HFF-Myc (cell line): Measurements from ENCODE around the gene CD9.

Experiments used
- DNase-seq: peaks from one replicate; pipeline ENCODE4 v3.0.0-alpha.2; 2011; ENCODE audit warnings: low read depth; ENCODE audit errors: extremely low read depth
- H3K4me3 ChIP-seq: replicated peaks from 2 replicates; pipeline ENCODE4 v1.5.1; 2011; ENCODE audit warnings: low read depth, mild to moderate bottlenecking, control low read depth, low read length
- CTCF ChIP-seq: IDR thresholded peaks from 2 replicates; pipeline ENCODE4 v1.5.1; 2012; ENCODE audit warnings: mild to moderate bottlenecking, low read depth, low read length, control low read depth; ENCODE audit errors: missing control alignments

Gene CD9

DNA sequence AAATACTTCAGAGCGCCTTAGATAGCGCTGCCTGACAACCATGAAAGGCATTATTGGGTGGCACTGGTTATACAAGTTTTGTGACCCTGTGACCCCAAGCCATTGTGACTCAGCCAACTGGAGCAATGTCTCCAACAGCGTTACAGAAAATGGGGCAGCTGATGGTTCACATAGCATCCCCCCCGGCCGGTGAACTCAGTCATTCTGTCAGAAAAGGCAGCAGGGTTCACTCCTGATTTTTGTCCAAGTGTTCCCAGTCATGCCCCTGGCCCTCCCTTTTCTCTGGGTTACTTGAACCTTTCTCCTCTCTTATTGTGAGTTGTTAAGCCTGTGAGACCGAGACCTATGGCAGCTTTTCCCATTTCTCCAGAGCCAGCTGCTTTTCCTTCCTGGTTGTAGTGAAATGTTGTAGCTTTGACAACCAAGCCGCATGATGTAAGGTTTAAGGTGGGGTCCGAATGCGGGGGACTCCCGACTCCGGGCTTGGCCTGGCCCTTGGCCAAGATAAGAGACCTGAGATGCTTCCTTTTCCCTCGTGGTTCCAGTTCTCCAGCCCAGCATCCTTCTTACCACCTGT lies 22.0 kb downstream of the CD9 start:
- no peak for DNase-seq
- H3K4me3 ChIP-seq, result no peak overlapping the region
- no peak for TF ChIP-seq CTCF

DNA sequence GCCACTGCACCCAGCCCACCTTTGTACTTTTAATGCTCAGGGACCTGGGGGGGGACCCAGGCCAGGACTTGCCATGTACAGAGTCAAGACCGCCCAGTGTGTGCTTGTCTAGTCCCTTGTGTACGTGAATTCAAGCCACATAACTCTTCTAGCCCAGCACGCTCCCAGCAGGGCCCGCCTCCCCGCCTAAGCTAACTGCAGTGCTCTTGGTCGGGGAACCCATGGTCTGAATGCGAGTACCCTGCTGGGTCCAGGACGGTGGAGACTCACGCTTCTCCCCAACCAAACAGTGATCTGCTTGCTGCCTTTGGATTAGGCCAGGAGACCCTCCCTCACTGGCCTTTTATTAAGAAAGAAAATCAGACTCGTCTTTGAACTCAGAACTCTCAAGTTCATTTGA lies 23.3 kb downstream of the CD9 start:
- TF ChIP-seq CTCF, result no peak
- no peak for DNase-seq
- H3K4me3 ChIP-seq, result no peak overlapping the region

DNA sequence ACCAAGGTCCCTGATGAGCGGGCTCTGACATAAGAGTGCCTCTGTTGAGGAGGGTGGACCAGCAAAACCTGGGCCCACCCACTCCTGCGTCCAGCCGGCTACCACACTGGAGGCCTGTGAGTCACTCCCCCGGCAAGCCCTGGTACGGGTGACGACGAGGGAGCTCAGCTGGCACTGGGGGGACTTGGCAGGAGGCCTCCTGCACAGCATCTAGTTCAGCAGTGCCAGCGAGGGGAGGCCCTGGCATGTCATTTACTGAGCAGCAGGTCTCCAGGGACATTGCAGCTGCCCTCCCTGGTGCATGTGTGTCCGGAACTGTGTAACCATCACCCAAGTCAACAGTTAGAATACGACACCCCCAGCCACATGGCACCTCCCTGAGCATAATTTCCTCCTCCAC lies 24.4 kb downstream of the CD9 start:
- no peak for TF ChIP-seq CTCF
- no peak for DNase-seq
- H3K4me3 ChIP-seq, result no peak overlapping the region

DNA sequence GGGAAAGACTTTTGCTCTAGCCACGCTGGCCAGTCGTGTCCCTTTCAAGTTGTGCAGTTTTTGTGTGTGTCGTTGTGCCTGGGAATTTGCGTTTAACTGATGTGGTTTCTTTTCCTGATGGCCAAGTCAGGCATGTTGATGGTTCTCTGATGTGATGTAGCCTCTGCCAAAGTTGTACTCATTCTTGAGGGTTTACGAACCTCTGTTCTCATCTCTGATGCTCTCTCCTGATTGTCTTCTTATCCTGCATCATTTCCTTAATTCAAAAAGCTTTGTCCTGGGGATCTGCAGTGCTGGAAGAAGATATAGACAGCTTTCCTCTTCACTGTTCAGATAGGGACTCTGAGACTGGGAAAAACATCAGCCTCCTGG lies 25.4 kb downstream of the CD9 start:
- H3K4me3 ChIP-seq, result no peak overlapping the region
- DNase-seq, result no peak
- TF ChIP-seq CTCF, result no peak

DNA sequence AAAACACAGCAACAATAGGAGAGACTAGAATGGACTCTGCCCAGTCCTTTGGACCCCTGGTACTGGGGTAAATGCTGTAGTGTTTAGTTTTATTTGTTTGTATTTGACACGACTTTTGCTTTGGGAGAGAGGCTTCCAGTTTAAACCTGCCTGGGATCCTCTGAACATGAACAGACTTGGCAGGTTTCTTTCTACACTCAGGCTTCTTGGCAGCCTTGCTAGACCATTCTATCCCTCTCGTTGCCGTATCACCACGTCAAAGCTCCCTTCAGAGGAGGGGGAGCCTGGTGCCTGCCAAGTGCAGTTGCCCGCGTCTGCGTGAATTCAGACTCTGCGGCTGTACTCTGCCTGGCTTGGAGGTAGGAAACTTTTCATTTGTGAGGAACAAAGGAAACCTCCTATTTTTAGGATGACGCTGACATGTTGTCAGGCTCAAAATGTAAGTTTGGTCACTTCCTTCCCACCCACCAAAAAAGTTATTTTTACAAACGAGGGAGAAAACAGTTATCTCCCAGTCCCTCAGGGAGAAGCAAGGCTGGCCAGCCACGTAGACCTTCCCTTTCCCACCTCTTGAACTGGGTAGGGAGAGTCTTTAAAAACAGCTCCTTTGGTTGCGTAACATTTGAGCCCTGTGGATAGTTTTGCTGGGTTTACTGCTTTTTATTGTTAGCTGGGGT lies 25.9 kb downstream of the CD9 start:
- H3K4me3 ChIP-seq, result no peak overlapping the region
- no peak for DNase-seq
- TF ChIP-seq CTCF, result no peak

GRCh38 chr12:6226679-6227051 lies 26.5 kb downstream of the CD9 start:
- no peak overlapping the region for H3K4me3 ChIP-seq
- DNase-seq, result no peak

More at GRCh38 chr12:6226679-6227051, 26.5 kb downstream of the CD9 start:
- TF ChIP-seq CTCF, result no peak
